ENCODE data around the gene TBX15.

DNA sequence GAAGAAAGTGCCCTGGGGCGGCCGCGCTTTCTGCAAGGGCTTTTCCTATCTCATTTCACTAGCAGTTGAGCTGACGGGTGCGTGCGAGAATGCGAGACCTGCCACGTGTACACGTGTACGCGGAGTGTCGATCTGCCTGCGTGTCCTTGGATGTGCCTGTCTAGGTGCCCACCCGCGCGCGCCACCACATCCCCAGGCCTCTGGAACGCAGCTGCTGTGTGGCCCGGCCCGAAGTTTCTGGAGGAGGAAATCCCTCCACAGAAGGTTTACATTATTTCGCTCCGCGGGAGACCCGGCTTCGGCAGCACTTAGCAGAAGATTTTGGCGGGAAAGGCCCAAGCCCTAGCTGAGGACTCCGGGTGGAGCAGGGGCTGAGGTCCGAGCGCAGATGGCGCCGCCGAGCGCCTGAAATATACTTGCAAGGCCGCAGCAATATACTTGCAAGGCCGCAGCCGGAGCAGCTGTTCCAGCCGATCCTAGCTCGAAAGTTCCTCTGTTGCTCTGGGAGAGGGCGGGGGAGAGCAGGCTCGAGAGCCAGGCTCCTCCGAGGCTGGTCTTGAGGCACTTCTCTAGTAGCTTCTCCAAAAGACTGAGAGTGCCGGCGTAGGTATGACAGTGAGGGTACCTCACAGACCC is 3.9 kb downstream of the TBX15 start:
- TF ChIP-seq CTCF (IDR thresholded peaks at IDR 0.05) (peak; percentile 10), EZH2 (IDR thresholded peaks at IDR 0.05) (peak; percentile 60), EZH2phosphoT487 (IDR thresholded peaks at IDR 0.05) (peak; percentile 45)
